ENCODE results near the gene PTGER1.

DNA sequence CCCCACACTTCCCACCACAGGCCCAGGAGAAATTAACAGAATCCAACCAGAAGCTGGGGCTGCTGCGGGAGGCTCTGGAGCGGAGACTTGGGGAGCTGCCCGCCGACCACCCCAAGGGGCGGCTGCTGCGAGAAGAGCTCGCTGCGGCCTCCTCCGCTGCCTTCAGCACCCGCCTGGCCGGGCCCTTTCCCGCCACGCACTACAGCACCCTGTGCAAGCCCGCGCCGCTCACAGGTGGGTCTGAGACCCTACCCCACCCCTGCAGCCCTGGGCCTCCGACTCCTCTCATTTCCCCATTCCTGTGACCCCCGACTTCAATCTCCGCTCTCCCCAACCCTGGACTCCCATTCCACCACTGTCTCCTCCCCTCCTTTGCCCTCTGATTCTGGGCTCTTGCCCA is 24.3 kb downstream of the PTGER1 start:
- no peak for TF ChIP-seq SOX13 (IDR thresholded peaks at IDR 0.05)
- TF ChIP-seq SOX13 (CRISPR knock-in tag; conservative IDR thresholded peaks at IDR 0.05 in 1 of 2, IDR thresholded peaks at IDR 0.05 in 1 of 2): no peak
- no peak for TF ChIP-seq CEBPG (CRISPR knock-in tag; IDR thresholded peaks at IDR 0.05)
- no peak for TF ChIP-seq ZNF546 (CRISPR knock-in tag; conservative IDR thresholded peaks at IDR 0.05)
- TF ChIP-seq POLR2AphosphoS5 (IDR thresholded peaks at IDR 0.05; ENCODE audit: low read depth, low read length): no peak
- no peak for TF ChIP-seq TAF1 (CRISPR knock-in tag; IDR thresholded peaks at IDR 0.05)
- TF ChIP-seq, protein P1, sequence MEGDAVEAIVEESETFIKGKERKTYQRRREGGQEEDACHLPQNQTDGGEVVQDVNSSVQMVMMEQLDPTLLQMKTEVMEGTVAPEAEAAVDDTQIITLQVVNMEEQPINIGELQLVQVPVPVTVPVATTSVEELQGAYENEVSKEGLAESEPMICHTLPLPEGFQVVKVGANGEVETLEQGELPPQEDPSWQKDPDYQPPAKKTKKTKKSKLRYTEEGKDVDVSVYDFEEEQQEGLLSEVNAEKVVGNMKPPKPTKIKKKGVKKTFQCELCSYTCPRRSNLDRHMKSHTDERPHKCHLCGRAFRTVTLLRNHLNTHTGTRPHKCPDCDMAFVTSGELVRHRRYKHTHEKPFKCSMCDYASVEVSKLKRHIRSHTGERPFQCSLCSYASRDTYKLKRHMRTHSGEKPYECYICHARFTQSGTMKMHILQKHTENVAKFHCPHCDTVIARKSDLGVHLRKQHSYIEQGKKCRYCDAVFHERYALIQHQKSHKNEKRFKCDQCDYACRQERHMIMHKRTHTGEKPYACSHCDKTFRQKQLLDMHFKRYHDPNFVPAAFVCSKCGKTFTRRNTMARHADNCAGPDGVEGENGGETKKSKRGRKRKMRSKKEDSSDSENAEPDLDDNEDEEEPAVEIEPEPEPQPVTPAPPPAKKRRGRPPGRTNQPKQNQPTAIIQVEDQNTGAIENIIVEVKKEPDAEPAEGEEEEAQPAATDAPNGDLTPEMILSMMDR (CRISPR knock-in tag; IDR thresholded peaks at IDR 0.05): no peak
- no peak for TF ChIP-seq ELF3 (CRISPR knock-in tag; IDR thresholded peaks at IDR 0.05)
- no peak for TF ChIP-seq ATF7 (IDR thresholded peaks at IDR 0.05)
- TF ChIP-seq ATF7 (CRISPR knock-in tag; IDR thresholded peaks at IDR 0.05): no peak
- TF ChIP-seq, protein P2, sequence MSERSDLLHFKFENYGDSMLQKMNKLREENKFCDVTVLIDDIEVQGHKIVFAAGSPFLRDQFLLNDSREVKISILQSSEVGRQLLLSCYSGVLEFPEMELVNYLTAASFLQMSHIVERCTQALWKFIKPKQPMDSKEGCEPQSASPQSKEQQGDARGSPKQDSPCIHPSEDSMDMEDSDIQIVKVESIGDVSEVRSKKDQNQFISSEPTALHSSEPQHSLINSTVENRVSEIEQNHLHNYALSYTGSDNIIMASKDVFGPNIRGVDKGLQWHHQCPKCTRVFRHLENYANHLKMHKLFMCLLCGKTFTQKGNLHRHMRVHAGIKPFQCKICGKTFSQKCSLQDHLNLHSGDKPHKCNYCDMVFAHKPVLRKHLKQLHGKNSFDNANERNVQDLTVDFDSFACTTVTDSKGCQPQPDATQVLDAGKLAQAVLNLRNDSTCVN (CRISPR knock-in tag; IDR thresholded peaks at IDR 0.05; ENCODE audit: borderline replicate concordance): no peak
- no peak for TF ChIP-seq SRSF4 (IDR thresholded peaks at IDR 0.05; ENCODE audit: low read depth, low read length, poor library complexity, severe bottlenecking)
- no peak for TF ChIP-seq SUZ12 (IDR thresholded peaks at IDR 0.05; ENCODE audit: low read depth, low read length)
- no peak for TF ChIP-seq MAFF (IDR thresholded peaks at IDR 0.05; ENCODE audit: low read depth, low read length)
- TF ChIP-seq, protein P3, sequence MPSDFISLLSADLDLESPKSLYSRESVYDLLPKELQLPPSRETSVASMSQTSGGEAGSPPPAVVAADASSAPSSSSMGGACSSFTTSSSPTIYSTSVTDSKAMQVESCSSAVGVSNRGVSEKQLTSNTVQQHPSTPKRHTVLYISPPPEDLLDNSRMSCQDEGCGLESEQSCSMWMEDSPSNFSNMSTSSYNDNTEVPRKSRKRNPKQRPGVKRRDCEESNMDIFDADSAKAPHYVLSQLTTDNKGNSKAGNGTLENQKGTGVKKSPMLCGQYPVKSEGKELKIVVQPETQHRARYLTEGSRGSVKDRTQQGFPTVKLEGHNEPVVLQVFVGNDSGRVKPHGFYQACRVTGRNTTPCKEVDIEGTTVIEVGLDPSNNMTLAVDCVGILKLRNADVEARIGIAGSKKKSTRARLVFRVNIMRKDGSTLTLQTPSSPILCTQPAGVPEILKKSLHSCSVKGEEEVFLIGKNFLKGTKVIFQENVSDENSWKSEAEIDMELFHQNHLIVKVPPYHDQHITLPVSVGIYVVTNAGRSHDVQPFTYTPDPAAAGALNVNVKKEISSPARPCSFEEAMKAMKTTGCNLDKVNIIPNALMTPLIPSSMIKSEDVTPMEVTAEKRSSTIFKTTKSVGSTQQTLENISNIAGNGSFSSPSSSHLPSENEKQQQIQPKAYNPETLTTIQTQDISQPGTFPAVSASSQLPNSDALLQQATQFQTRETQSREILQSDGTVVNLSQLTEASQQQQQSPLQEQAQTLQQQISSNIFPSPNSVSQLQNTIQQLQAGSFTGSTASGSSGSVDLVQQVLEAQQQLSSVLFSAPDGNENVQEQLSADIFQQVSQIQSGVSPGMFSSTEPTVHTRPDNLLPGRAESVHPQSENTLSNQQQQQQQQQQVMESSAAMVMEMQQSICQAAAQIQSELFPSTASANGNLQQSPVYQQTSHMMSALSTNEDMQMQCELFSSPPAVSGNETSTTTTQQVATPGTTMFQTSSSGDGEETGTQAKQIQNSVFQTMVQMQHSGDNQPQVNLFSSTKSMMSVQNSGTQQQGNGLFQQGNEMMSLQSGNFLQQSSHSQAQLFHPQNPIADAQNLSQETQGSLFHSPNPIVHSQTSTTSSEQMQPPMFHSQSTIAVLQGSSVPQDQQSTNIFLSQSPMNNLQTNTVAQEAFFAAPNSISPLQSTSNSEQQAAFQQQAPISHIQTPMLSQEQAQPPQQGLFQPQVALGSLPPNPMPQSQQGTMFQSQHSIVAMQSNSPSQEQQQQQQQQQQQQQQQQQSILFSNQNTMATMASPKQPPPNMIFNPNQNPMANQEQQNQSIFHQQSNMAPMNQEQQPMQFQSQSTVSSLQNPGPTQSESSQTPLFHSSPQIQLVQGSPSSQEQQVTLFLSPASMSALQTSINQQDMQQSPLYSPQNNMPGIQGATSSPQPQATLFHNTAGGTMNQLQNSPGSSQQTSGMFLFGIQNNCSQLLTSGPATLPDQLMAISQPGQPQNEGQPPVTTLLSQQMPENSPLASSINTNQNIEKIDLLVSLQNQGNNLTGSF (CRISPR knock-in tag; IDR thresholded peaks at IDR 0.05): no peak
